ENCODE measurements around the gene XAGE5.
"Not testable (repeated sequence)": the region's sequence is repeated elsewhere in the genome, so short reads cannot be mapped to it uniquely, and the experiment has no call there.

The XAGE5 gene, protein sequence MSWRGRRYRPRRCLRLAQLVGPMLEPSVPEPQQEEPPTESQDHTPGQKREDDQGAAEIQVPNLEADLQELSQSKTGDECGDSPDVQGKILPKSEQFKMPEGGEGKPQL

DNA sequence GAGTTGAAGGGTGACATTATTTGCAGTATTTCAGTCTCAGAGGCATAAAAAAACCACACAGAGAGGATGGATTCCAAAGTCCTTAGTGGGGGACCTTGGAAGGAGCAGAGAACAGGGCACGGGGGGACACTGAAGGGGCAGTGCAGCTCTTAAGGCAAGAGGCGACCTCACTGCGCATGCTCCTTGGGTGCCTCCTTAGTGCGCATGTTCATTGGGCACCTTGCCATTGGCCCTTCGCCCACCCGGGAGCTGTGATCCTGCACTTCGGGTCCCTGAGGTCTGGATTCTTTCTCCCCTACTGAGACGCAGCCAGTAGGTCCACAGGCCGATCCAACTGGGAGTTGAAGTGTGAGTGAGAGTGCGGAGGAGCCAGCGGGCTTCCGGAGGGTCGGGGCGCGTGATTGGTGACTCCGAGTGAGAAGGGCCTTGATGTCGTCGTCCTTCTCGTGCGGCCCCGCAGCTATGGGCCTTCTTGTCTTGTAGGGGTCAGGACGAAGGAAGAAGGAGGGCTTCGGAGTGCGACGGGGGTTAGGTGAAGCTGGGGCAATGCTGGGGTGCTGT lies at the start of gene XAGE5:
Gene XAGE5, plus strand, starts transcription at position 223 of the 561 bp plus-strand sequence. CDS start 1,280 bp downstream, outside the sequence.
- DNase-seq: no peak

DNA sequence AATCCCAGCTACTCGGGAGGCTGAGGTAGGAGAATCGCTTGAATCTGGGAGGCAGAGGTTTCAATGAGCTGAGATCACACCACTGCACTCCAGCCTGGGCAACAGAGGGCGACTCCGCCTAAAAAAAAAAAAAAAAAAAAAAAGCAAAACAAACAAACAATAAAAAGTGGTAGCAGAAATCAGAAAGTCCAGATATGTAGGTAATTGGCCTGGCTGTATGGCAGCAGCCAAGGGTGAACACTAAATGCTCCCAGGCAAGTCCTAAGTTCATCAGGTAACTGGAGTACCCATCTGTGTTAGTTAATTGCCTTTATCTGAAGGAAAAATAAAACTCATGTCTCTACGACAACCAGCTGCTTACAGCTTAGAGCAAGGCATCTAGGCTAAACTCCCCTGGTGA lies 45.1 kb upstream of the XAGE5 start:
- DNase-seq: not testable (repeated sequence)

DNA sequence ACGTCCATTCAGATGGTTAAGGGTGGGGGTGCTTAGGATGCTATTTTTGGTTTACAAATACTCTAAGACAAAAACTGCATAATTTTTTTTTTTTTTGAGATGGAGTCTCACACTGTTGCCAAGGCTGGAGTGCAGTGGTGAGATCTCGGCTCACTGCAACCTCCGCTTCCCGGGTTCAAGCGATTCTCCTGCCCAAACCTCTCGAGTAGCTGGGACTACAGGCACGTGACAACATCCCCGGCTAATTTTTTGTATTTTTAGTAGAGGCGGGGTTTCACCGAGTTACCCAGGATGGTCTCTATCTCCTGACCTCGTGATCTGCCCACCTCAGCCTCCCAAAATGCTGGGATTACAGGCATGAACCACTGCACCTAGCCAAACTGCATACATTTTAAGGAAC lies 37.6 kb upstream of the XAGE5 start:
- DNase-seq: not testable (repeated sequence)

DNA sequence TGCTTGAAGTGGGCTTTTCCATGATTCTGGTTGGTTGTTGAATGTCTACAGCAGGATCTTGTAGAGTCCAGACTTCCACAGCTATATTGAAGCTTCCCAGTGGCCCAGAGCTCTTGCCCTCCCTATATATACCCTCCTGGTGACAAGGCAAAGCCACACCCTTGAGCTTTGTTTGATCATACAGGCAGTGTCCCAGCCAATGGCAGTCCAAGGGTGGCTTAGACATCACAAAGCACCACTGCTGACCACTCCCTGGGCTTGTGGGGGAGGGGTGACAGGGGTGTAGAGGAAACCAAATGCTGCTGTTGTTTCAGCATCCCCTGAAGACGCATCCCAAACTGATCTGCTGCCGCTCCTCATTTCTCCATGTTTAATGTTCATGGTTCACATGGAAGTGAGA lies 13.8 kb upstream of the XAGE5 start, which contains the start of gene SPANXN5:
Gene SPANXN5, minus strand, starts transcription at position 101 of the 400 bp plus-strand sequence. Its CDS starts 79 bp downstream, at position 22.
- DNase-seq: not testable (repeated sequence)

DNA sequence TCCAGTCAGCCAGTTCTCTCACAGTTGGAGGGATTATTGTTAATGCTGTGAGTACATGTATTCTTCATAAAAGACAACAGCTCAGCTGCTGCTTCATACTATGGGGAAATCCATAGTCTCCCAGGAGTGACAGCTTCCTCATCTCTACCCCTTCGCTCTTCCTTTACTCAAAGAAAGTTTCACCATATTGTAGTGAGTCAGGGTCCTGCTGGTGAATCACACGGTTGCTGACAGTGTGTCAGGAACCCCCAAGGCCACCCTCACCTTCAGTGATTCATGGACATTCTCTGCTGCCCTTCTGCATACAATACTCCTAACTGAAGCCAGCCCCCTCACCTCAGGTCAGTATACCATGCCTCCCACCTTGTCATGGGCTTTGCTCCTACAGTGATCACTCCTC lies 6.2 kb upstream of the XAGE5 start:
- DNase-seq: not testable (repeated sequence)

DNA sequence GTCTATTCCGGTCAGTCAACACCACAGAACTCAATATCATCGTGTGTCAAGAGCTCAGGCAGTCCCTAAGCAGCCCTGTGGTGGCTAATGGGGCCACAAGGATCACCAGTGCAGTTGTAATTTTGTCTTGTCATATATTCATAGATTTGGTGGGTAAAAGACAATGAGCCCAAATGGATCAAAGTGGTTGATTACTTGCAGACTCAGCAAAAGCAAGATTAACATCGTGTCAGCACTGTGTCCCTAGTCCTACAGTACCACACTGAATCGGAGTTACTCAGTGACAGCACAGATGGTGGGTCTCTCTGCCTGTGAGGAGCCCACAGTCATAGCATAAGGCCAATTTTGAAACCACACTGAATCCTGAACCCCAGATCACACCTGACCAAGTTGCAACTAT lies 8.7 kb downstream of the XAGE5 start:
- no peak for DNase-seq

DNA sequence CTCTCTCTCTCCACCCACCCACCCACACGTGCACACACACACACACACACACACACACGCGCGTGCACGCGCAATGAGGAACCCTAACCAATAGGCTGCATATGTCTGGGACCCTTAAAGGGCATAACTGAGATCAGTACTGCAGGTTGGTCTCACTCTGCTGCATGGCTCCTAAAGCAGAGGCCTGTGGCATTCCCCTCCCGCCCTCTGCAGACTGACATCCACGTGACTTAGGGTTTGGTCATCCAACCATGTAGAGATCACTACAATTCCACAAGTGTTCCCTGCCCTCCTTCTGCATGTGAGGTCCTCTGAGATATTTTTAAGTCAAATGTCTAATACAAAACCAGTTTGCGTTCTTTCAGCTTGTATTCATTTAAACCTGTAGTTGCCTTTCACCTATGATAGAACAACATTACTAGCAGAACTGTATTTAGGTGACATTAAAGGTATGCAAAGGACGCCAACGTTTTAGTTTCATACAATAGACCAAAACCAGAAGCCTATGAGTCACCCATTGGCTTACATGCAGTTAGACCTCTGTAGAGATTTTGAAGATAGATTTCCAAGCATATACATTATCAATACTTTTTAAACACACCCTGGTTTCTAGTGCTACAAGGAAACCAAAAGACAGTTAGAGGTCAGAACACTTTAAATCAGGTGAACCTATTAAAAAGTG lies 10.1 kb downstream of the XAGE5 start:
- no peak for DNase-seq

DNA sequence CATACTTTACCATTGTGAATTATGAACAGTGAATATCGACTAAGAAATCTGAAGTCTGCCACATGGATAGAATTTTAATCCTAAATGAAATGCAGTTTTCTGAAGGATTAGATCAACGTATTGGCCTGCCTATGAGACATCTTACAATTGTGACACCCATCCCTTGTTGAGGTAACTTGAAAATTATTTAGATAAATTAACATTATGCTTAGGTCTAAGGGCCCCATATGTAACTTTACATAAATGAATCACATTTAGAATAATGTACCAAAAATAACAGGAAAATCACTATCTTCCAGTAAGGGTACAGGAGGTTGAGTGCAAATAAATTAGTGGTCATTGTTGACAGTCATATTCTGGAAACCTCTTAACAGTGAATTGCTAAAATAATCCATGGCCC lies 13.5 kb downstream of the XAGE5 start:
- no peak for DNase-seq

DNA sequence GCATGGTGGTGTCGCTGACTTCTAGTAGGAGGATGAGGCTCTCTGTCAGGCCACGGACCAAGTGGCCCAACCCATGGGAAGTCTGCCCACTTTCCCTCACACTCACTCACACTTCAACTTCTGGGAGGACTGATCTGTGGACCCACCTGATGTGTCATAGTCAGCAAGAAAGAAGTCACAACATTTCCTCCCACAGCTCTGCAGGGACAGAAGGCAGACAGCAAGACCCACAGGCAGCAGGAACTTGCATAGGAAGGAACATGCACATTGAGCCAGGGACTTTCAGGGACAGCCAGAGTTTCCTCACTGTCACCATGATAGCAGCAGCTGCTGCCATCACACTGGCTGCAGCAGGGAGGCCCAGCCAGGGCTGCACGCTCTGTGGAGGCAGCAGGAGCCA lies 19.5 kb downstream of the XAGE5 start:
- no peak for DNase-seq

DNA sequence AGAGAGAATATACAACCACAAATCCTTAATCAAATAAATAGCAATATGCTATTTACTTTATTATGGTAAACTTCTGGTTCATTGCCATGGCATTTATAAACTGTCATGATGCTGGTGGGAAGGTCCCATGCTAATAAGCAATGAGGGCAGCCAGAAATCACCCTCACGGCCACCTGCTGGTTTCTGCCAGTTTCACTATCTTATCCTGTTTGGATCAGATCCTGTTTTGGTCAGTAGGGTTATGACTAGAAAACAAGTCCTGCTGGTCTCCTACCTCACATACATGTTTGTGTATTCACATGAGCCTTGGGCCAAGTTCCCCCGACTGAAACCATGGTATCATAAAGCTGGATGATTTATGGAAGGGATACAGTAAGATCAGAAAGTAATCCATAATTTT lies 28.1 kb downstream of the XAGE5 start:
- no peak for DNase-seq

DNA sequence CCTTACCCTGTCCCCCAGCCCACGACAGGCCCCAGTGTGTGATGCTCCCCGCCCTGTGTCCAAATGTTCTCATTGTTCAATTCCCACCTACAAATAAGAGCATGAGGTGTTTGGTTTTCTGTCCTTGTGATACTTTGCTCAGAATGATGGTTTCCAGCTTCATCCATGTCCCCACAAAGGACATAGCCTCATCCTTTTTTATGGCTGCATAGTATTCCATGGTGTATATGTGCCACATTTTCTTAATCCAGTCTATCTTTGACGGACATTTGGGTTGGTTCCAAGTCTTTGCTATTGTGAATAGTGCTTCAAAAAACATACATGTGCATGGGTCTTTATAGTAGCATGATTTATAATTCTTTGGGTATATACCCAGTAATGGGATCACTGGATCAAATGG lies 32.5 kb downstream of the XAGE5 start:
- not testable (repeated sequence) for DNase-seq

DNA sequence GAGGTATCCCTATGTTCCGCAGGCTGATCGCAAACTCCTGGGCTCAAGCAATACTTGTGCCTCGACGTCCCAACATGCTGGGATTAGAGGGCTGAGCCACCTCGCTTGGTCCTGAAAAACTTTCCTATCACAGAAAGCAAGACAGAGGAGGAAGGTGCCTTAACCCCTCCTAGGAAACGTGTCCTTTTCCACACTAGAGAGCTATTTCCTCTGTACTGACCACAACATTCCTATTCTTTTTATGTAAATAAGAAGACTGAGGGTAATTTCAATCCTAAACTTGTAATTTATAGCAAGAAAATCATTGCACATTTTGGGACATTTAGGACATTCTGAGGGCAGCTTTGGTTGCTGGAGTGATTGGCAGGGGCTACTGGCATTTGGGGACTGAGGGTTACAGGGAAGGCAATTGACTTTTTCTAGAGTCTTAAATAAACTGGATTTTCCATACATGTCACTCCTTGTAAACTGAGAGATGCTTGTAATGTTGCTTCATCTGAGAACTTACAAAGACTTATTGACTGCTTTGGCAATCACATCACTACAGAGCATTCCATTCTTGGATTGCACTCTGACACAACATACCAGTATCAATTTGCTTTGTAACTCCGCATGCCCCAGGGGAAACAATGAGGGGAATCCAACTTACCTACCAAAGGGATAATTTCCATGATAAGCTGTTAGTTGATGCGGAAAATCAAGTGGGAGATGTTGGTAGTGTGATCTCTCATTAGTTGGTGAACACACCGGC lies 41.2 kb downstream of the XAGE5 start:
- DNase-seq: no peak

DNA sequence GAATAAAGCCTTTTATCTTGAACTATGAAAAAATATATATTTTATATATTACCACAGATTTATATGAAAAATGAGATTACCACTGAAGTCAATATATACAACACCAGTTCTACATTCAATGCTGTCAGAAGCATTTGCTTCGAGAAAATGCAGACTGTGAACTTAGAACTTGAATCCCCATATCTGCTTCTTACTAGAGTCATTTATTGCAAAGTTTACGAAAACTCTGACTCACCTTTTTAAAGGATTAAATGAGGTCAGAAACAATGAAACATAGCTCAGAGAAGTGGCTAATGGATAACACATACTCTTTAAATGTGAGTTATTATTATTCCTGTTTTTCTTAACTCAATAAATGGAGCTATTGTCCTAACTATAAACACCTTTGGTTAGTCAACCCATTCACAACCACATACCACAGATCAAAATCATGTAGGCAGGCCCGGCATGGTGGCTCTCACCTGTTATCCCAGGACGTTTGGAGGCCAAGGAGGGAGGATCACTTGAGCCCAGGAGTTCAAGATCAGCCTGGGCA lies 46.0 kb downstream of the XAGE5 start:
- DNase-seq: not testable (repeated sequence)

DNA sequence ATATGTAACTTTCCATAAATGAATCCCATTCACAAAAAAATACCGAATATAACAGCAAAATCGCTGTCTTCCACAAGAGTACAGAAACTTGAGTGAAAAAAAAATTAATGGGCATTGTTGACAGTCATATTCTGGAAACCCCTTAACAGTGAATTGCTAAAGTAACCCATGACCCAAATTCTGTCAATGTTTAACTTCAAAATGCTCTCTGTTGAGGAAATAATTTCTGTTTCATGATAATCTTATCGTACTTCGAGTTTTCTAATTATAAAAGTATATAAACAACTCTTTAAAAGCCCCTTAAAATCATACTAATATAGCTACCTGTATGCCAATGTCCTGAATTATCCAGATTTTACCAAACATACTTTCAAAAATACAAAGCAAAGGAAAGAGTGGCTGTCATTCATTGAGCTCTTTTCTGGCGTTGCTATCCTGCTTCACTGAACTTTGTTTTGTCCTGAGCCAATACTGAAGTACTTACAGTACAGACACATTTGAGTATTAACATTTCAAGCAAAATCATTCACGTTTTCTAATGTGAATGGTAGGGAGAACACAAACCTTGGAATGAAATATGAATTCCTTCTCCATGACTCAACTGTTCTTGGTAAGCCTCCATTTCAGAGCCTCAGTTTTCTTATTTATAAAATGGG lies 54.4 kb downstream of the XAGE5 start:
- no peak for DNase-seq
